Renal cortical epithelial cell (primary cell): ENCODE data around the gene PAGR1. TPM values are rescaled to one million over a fixed set of nuclear protein-coding genes. Genes with fewer than 3 reads are reported as not detected.
"Not testable (repeated sequence)": the region's sequence is repeated elsewhere in the genome, so short reads cannot be mapped to it uniquely, and the experiment has no call there.

ENCODE experiments used
- DNase-seq: peaks from one replicate; pipeline ENCODE4 v3.0.0-alpha.2; 2011; ENCODE audit warnings: low read depth
- total RNA-seq: library from RNA; depleted of rRNA; stranded (reverse); fragments of >200 nt; gene quantifications from 2 replicates; pipeline ENCODE4 v1.2.3, GENCODE V29; 2014

Gene PAGR1
- total RNA-seq, 1 donor from 2014 or later, result 17.7 TPM

DNA sequence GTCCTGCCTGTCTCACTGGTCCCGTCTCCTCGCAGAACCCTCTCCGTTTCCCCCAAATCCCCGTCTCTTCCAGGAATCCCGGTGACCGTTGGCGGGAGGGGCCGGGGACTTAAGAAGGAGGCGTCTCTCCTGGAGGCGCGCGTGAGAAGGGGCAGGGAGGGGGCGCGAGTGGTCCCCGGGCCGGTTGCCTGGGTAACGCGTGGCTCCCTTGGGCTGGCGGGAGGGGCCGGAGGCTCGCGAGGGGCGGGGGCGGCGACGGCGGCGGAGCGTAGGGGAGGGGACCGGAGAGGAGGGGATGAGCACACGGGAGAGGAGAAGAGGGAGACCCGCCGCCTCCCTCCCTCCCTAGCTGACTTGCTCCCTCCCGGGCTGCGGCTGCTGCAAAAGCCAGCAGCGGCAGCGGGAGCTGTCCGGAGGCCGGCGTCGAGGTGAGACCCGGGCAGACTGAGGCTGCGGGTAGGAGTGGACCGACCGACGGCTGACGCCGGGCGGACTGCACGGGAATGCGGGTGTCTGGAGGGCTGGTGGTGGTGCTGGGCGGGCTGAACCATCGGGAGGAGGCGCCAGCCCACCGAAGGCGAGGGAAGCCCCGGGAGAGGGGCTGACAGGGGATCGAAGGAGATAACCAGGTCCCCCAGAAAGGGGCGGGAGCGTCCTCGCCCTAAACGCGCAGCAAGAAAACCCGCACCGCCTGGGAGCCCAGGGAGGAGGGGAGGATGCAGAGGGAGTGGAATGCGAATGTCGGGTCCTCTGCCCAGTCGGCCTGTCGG is 3.9 kb upstream of the PAGR1 start, which contains the start of gene PRRT2:
Gene PRRT2, plus strand, starts transcription at position 298 of the 770 bp plus-strand sequence. CDS start 862 bp downstream, outside the sequence.
- DNase-seq, result no peak

DNA sequence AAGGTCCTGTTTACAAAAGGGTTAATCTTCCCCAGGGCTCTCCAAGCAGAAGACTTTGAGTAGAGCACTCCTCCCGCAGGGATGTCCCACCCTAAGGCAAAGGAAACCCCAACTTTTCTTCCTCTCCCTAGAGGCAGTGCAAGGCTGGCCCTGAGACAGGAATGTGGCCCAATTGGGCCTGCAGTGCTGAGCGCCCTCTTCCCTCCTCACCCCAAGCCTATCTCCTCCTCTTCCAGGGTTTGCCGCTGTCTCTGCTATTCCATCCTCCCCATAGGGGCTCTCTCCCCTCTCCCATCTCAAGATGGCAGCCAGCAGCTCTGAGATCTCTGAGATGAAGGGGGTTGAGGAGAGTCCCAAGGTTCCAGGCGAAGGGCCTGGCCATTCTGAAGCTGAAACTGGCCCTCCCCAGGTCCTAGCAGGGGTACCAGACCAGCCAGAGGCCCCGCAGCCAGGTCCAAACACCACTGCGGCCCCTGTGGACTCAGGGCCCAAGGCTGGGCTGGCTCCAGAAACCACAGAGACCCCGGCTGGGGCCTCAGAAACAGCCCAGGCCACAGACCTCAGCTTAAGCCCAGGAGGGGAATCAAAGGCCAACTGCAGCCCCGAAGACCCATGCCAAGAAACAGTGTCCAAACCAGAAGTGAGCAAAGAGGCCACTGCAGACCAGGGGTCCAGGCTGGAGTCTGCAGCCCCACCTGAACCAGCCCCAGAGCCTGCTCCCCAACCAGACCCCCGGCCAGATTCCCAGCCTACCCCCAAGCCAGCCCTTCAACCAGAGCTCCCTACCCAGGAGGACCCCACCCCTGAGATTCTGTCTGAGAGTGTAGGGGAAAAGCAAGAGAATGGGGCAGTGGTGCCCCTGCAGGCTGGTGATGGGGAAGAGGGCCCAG is 3.0 kb upstream of the PAGR1 start:
- DNase-seq, result no peak

DNA sequence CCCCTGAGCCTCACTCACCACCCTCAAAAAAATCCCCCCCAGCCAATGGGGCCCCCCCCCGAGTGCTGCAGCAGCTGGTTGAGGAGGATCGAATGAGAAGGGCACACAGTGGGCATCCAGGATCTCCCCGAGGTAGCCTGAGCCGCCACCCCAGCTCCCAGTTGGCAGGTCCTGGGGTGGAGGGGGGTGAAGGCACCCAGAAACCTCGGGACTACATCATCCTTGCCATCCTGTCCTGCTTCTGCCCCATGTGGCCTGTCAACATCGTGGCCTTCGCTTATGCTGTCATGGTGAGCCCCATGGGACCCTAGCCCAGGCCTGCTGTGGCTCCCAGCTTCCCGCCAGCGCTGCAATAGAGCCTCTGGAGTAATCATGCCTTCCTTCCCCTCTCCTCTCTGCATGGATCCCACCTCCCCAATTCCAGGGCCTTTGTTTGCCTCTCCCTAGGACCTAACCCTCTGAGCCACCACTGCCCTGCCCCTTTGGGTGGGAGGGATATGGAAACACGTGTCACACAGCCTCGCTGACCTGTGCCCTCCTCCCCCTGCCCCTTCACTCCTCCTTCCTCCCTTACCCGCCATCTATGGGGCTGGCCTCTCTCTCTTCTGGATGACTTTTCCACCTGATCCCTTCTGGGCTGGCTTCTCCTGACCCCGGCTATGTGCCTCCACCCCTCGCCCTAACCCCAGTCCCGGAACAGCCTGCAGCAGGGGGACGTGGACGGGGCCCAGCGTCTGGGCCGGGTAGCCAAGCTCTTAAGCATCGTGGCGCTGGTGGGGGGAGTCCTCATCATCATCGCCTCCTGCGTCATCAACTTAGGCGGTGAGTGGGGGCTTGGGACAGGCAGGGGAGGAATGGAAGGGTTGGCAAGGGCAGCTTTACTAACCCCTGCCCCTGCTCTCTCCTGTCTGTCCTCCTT is 2.0 kb upstream of the PAGR1 start:
- DNase-seq, result no peak

DNA sequence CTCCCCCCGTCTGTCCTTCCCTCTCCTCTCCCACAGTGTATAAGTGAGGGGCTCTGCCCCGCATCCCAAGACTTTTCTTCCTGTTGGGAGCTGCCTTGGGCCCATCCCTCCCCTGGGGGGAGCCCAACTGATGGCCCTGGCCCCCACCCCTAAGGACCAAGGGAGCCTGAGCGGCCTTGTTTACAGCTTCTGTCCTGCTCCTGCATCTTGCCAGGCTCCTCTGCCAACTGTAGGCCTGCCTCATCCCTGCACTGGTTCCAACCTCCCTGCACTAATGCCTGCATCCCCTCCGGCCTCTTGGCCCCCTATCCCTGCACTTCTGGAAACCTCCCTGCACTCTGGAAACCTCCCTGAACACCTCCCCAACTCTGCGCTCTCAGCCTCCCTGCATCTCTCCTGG is 1.4 kb upstream of the PAGR1 start:
- no peak for DNase-seq

DNA sequence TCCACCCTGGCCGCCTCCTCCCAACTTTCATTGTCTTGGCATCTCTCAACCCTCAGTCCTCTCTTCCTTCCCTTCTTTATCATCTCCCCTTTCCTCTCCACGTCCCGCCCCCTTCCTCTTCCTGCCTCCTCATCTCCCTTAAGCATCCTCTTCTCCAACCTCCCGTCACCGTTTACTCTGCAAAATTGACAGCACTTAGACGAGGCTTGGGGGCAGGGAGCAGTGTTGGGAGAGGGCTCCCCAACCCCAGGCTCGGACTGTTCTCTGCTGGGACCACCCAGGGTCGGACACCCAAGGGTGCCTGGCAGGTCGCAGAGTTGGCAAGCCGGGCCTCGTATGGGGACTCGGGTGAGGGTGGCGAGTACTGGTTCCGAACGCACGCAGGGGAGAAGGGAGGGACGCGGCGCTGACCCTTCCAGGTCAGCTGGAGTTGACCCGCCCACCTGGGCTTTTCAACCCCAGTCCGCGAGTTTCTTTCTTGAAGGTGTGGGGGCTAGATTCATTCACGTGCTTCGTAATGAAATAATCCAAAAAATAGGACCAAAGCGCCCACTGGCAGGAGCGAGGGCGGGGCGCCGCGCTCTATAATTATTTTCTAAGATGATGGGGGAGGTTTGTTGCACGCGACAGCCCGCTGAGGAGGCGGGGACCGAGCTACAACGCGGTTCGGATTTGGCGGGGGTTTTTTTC is 775 bp upstream of the PAGR1 start:
- DNase-seq, result no peak

DNA sequence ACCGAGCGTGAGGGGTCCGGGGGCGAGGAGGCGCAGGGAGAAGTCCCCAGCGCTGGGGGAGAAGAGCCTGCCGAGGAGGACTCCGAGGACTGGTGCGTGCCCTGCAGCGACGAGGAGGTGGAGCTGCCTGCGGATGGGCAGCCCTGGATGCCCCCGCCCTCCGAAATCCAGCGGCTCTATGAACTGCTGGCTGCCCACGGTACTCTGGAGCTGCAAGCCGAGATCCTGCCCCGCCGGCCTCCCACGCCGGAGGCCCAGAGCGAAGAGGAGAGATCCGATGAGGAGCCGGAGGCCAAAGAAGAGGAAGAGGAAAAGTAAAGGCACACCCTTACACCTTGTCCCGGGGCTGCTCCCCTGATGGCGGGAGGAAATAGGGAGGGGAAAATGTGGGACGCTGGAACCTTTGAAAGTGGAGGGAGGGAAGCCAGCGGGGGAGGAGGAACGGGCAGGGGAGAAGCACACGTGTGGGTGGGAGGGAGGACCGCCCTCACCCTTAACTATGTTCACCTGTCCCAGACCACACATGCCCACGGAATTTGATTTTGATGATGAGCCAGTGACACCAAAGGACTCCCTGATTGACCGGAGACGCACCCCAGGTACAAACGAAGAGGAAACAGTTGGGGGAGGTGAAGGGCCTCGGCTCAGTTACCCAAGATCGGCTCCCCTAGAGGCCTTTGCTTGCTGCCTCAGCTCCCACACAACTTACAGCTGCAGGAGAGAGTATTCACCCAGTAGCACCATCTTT is 916 bp downstream of the PAGR1 start:
- no peak for DNase-seq

DNA sequence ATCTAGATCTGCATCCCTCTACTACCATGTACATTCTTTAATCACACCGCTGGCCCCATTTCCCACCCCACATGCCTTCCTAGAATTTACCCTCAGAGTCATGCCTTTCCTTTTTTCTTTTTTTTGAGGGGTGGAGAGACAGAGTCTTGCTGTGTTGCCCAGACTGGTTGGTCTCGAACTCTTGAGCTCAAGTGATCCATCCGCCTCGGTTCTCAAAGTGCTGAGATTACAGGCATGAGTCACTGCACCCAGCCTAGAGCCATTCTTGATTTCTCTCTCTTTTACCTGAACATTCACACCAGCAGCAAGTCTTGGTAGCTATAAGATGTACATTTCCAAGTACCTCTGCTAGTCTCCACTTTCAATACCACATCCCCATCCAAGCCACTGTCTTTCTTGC is 2.1 kb downstream of the PAGR1 start:
- no peak for DNase-seq

DNA sequence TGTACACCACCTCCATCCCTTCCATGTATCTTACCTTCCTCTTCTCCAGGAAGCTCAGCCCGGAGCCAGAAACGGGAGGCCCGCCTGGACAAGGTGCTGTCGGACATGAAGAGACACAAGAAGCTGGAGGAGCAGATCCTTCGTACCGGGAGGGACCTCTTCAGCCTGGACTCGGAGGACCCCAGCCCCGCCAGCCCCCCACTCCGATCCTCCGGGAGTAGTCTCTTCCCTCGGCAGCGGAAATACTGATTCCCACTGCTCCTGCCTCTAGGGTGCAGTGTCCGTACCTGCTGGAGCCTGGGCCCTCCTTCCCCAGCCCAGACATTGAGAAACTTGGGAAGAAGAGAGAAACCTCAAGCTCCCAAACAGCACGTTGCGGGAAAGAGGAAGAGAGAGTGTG is 3.6 kb downstream of the PAGR1 start:
- no peak for DNase-seq

DNA sequence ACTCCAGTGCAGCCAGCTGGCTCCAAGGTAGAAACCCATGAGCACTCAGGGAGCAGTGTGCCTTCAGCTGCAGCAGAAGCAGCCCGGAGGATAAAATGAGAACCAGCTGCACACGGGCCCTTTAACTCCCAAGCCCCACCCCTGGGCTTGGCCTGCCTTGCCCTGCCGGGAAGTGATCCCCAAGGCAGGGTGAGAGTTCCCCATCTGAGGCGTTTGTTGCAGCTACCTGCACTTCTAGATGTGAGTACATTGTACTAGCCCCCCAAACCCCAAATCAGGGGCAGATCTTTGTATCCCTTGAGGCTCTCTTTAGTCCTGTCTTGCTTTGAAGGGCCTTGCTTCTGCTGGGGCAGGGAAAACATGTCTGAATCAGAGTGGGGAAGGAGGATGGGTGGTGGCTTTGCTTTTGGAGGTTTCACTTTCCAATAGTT is 4.3 kb downstream of the PAGR1 start, which contains the start of gene MVP:
Gene MVP, plus strand, starts transcription at position 192 of the 431 bp plus-strand sequence. CDS start 10,088 bp downstream, outside the sequence.
- peak; percentile 47 for DNase-seq

DNA sequence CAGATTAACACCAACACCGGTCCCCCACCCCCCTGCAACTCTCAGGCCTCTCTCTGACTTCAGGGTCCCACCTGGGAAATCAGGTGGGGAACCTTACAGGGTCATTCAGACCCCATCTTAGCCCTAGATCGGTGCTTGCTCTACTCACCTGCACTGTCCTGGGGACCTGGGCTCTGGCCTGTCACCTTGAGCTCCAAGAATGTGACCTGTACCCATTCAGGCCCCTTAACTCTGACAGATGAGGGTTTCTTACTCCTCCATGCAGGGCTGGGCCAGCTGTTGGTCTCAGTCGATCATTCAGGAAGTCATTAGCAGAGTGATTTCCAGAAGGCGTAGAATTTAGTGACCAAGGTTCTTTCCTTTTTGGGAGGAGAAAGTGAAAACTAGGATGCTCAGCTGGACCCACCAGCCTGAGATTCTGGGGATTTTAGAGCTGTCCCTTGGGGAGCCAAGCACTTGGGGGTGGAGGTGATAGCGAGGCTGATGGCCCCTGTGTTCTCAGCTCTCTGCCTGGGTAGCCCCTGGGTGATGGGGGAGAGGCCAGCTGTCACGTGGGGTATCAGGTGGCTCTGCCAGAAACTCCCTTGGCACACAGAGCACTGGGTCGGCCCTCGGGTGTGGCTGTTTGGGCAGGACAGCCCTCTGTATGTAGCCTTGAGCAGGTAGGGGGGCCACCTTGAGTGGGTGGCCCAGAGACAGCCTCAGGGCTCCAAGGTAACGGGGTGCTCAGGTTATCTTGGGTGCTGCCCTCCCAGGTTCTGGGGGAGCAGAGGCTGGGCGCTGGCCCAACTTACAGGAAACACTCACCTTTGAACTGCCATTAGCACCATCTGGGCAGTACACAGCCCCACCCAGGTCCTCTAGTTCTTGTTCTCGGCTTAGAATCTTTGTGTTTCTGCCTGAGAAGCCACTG is 5.0 kb downstream of the PAGR1 start:
- DNase-seq, result peak; percentile 58

DNA sequence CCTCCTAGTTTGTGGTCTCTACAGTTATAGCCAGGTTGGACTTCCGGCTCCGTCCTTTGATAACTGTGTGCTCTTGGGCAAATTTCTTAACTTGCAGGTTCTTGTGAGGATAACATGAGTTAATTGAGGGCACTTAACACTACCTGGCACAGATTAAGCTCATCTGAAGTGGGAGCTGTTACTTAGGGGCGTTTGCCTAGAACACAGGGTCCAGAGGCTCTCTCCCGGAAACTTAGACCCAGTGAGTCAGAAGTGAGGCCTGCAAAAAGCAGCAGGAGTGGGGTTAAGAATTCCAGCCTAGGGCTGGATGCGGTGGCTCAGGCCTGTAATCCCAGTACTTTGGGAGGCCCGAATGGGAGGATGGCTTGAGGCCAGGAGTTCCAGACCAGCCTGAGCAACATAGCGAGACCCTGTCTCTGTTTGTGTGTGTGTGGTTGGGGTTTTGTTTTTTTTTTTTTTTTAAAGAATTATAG is 5.7 kb downstream of the PAGR1 start:
- DNase-seq, result peak; percentile 86

DNA sequence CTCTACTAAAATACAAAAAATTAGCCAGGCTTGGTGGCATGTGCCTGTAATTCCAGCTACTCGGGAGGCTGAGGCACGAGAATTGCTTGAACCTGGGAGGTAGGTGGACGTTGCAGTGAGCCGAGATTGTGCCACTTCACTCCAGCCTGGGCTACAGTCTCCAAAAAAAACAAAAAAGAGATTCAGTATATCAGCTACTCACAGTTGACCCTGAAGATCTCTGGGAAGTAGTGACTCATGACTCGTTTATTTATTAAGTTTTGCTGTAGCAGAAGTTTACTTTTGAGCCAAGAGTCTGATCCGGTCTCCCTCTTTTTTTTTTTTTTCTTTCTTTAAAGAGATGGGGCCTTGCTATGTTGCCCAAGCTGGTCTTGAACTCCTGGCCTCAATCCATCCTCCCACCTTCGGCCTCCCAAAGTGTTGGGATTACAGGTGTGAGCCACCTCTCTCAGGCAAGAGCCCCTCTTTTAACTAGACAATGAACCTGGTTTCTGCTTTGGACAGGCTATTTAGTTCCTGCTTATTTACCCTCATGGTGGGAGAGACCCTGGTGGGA is 8.7 kb downstream of the PAGR1 start:
- peak; percentile 89 for DNase-seq

DNA sequence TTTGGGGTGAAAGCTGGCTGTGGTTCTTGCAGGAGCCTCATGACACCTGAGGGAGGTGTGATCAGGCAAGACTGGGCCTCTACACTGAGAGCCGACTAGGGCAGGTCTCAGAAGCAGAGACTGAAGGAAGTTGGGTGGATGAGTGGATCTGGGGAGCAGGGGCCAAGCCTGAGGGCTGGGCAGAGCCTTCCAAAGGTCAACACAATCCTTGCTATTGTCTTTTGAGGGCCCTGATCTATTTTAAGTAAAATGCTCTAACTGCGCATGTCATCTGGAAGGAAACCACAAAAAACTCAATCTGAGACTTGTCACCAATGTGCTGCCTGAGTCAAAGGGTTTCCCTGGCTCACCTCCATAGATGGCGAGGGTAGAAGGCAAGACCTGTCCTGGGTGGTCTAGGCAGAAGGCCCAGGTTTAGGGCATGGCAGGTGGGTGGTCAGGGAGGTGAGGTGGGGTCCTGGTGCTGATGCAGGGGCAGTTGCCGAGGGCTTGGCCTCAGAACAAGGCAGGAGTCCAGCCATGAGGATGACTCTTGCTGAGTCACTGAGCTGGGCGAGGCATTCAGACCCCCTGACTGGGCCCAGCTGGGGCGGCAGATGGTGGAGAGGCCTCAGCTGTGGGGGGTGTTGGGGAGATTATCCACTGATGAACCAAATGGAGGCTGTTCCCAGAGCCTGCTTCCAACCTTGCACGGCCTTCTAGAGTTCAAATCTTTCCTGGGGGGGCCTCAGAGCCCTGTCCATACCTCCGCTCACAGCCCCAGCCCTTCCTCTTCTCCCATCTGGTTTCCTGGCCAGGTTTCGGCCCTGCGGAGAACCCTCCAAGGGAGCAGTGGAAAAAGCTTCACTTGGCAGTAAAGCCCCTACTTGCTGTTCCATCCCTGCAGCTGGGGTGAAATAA is 9.4 kb downstream of the PAGR1 start:
- peak; percentile 61 for DNase-seq

DNA sequence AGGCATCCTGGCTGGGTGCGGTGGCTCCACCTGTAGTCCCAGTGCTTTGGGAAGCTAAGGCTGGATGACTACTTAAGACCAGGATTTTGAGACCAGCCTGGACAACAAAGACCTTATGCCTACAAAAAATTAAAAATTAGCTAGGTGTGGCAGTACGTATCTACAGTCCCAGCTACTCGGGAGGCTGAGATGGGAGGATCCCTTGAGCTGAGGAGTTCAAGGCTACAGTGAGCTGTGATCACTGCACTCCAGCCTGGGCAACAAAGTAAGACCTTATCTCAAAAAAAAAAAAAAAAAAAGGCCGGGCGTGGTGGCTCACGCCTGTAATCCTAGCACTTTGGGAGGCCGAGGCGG is 10.4 kb downstream of the PAGR1 start:
- no peak for DNase-seq

DNA sequence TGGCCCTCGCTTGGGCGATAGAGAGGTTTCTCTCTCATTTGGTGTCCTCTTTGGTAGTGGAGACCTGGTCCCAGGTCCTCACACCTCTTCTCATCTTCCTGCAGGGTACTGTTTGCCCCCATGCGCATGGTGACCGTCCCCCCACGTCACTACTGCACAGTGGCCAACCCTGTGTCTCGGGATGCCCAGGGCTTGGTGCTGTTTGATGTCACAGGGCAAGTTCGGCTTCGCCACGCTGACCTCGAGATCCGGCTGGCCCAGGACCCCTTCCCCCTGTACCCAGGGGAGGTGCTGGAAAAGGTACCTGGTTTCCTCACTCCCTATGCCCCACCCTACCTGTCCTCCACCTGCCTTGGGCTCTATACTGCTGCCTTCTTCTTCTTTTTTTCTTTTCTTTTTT is 14.8 kb downstream of the PAGR1 start:
- no peak for DNase-seq

DNA sequence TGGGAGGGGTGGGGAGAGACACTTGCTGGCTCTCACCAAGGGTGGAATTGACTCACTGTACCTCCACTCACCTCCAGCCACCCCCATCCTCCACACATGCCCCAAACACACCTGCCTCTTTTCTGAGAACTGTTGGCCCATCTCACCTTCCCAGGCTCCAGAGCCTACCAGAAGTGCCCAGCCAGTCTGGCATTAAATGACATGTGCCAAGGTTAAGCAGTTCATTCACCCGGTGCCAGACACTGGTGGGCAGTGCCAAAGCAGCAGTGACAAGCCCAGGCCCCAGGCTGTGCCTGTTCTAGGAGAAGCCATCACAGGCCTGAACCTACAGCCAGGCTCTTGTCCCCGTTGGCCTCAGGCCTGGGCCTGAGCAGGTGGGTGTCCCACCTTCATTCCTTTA is 15.5 kb downstream of the PAGR1 start:
- DNase-seq, result no peak

DNA sequence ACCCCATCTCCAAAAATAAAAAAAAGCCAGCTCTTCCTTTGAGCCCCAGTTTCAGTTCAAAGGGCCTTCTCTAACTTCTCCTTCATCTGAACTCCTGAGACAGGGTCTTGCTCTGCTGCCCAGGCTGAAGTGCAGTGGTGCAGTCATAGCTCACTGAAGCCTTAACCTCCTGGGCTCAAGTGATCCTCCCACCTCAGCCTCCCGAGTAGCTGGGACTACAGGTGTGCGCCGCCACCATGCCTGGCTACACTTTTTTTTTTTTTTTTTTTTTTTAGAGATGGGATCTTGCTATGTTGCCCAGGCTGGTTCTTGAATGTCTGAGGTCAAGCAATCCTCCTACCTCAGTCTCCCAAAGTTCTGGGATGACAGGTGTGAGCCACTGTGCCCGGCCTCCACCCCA is 17.3 kb downstream of the PAGR1 start:
- DNase-seq, result not testable (repeated sequence)

DNA sequence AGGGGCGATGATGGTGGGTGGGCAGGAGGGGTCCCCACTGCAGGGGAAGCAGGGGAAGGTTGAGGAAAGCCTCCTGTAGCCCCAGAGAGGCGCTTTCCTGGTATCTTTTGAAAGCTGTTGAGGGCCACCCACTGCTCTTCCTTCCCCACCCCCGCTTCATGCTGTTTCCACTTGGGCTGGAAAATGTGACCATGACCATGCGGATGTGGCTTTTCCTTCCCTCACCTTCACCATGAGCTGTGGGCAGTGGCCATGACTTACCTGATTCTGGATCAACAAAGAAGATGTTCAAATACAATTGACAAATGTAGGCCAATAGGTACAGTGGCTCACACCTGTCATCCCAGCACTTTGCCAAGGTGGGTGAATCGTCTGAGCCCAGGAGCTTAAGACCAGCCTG is 18.1 kb downstream of the PAGR1 start:
- no peak for DNase-seq
